GM20000 (cell line): ENCODE results near the gene WASHC4.

Experiments
- DNase-seq: peaks from one replicate; pipeline ENCODE4 v3.0.0; 2012; ENCODE audit warnings: low spot score
- CTCF ChIP-seq: IDR thresholded peaks from 2 replicates; pipeline ENCODE4 v1.5.1; 2012; ENCODE audit warnings: mild to moderate bottlenecking, control low read depth; ENCODE audit errors: extremely low read depth, missing control alignments

The WASHC4 gene

DNA sequence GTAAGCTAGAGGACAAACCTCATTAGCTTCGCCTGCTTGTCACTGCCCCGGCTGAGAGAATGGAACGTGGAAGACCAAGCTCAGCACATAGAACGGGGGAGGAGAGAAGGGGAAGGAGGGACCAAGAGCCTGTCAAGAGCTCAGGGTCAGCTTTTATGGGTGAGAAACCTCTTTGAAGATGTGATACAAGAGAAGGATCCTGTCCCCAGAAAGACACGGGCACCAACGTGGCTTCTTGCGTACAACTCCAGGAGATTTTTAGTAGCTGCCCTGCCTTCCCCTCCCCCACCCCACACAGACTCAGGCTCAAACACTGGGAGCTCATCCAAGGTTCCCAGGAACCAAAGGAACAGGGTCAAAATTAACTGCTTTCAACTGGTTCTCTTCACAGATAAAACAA lies 93.8 kb downstream of the WASHC4 start:
- no peak for TF ChIP-seq CTCF
- no peak for DNase-seq

GRCh38 chr12:105202202-105202601 lies 94.7 kb downstream of the WASHC4 start:
- DNase-seq: no peak
- TF ChIP-seq CTCF: no peak

GRCh38 chr12:105204127-105204526 lies 96.6 kb downstream of the WASHC4 start:
- DNase-seq: no peak
- TF ChIP-seq CTCF: no peak

DNA sequence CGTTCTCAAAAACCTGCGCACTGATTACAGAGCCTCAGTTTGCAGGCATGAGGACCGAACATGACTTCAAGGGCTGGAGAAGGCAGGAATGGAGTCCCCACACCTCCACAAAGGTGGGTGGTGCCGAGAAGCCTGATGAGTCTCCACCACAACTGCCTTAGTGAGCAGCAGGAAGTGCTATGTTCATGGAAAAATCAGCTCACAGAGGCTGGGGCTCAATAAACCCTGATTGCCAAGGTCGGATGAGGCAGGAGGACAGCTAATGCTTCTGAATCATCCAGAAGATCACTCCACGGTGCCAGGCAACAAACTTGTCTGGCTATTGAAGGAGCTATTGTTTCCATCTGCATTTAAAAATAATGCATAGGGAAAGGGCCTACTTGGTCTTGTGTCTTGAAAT lies 97.4 kb downstream of the WASHC4 start:
- DNase-seq: no peak
- TF ChIP-seq CTCF: no peak

DNA sequence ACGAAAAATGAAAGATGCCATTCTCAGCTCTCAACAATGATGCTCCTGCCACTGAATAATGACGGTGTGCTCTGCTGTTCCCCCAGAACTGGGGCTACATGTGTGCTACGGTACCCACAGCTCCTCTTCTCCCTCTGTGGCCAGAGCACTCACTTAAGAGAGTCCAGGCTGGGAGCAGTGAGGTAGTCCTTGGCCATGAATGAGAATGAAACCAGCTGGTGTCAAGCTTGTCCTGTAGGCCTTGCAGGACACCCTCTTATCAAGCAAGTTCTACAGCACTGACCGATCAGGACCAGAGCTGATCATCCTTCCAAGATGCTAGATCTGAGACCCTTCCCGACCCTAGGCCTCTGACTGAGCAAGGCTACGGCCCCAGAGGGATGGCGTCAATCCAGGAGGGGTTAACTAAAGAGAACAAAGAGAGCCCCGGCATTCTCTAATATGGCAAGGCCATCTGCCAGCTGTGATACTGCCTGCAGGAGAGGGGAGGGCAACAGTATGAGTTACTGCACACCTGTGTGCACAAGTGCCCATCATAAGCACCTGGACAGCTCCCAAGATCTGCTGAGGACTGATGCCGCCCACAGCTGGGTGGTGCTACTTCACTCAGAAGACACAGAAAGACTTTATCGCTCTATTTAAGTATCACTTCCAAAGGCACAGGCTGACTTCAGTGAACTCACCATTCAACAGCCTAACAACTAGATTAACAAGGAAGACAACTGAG lies 98.0 kb downstream of the WASHC4 start:
- no peak for DNase-seq
- no peak for TF ChIP-seq CTCF

DNA sequence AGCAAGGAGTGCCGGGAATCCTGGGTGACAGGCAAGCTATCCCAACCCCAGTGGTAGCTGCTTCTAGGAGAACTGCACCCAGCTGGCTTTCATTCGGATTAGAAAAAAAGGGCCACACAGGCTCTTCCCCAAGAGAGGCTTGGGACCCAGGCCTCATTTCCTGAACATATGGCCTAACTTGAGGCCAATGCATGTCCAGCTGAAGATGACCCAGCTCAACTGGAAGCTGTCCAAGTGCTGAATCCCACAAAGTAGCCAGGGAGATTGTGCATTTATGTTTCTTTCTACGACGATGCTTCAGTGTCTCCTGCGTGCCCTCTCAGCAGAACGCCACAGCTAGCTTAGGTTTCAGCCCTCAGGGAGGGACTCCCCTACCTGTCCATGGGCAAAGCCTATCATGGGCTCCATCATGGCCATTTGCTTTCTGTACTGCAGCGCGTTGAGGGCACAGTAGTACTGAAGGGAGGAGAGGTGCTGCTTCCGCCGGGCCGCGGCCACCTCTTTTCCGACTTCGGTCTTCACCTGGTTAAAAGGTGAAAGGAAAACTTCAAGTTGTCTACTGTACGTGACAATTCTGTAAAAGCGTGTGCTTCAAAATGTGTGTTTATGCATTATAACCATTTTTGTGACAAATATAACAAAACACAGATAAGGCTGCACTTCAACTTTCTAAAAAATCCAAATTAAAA lies 99.3 kb downstream of the WASHC4 start:
- TF ChIP-seq CTCF: no peak
- DNase-seq: no peak

DNA sequence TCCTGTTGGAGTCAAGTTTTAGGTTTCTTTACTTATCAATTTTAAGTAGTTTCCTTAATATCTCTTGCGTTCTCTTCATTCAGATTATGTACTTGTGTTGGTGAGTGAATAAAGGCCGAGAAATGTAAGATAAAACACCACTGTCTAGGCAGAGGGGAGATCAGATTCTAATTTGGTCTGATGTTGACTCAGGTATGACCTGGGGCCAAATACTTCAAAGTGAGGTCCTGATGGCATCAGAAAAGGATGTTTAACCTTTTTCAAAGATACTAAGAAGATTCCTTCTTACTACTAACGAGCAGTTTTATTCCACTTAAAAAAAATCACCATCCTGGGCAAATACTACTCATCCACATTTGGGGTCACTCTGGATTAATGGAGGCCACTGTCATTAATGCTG lies 101.6 kb downstream of the WASHC4 start:
- DNase-seq: no peak
- no peak for TF ChIP-seq CTCF
